WTC11 (cell line): ENCODE data around the gene HPCAL1. TPM values are rescaled to one million over a fixed set of nuclear protein-coding genes. Genes with fewer than 3 reads are reported as not detected.

Experiments used
- ATAC-seq: fragments of 200-7000 bp; cut with Tn5 transposase; 2 replicates; pipeline ENCODE4 v1.10.0; 2021; ENCODE audit warnings: mild to moderate bottlenecking, moderate library complexity
- CTCF ChIA-PET: fragments of 300-600 bp; sonication (Branson Sonifier 250); formaldehyde crosslinking; loops from one replicate; lab custom pipeline; 2021; ENCODE audit warnings: antibody characterized with exemption; lab: Charles Lee
- POLR2A ChIA-PET: fragments of 350-600 bp; sonication (Branson Sonifier 250); formaldehyde crosslinking; loops from one replicate; lab custom pipeline; 2021; ENCODE audit warnings: antibody characterized with exemption; lab: Charles Lee
- DNase-seq: peaks from one replicate; pipeline ENCODE4 v3.0.0; 2021; ENCODE audit warnings: low spot score
- H3K27ac Mint-ChIP-seq: 2 replicates; pipeline ENCODE4 v1.8.0; 2021; ENCODE audit warnings: mixed read lengths
- H3K27me3 Mint-ChIP-seq: 2 replicates; pipeline ENCODE4 v1.8.0; 2021; ENCODE audit warnings: low read depth, mild to moderate bottlenecking, moderate library complexity, mixed read lengths
- H3K36me3 Mint-ChIP-seq: 2 replicates; pipeline ENCODE4 v1.8.0; 2021; ENCODE audit warnings: mixed read lengths
- H3K4me1 Mint-ChIP-seq: 2 replicates; pipeline ENCODE4 v1.8.0; 2022; ENCODE audit warnings: mixed read lengths
- H3K4me3 Mint-ChIP-seq: 2 replicates; pipeline ENCODE4 v1.8.0; 2021; ENCODE audit warnings: mild to moderate bottlenecking, moderate library complexity, mixed read lengths
- H3K9me3 Mint-ChIP-seq: 2 replicates; pipeline ENCODE4 v1.8.0; 2021; ENCODE audit warnings: mixed read lengths
- AFF4 ChIP-seq: sonication (generic); formaldehyde crosslinking; IDR thresholded peaks from 2 replicates; pipeline ENCODE4 v1.8.1; 2023; ENCODE audit warnings: mild to moderate bottlenecking, missing genetic modification reagents, borderline replicate concordance
- ARID4B ChIP-seq: sonication (generic); formaldehyde crosslinking; IDR thresholded peaks from 2 replicates; pipeline ENCODE4 v1.8.0; 2023; ENCODE audit warnings: missing genetic modification reagents, mild to moderate bottlenecking, borderline replicate concordance
- ATF1 ChIP-seq: sonication (generic); formaldehyde crosslinking; IDR thresholded peaks from 2 replicates; pipeline ENCODE4 v1.8.1; 2023; ENCODE audit warnings: mild to moderate bottlenecking, moderate library complexity, missing genetic modification reagents
- ATF2 ChIP-seq: sonication (generic); formaldehyde crosslinking; IDR thresholded peaks from 2 replicates; pipeline ENCODE4 v1.8.1; 2022; ENCODE audit warnings: low read depth, missing genetic modification reagents, borderline replicate concordance
- E2F4 ChIP-seq: sonication (generic); formaldehyde crosslinking; IDR thresholded peaks from 2 replicates; pipeline ENCODE4 v1.8.1; 2022; ENCODE audit warnings: low read depth, mild to moderate bottlenecking, moderate library complexity, missing genetic modification reagents, borderline replicate concordance
- ESRRA ChIP-seq: sonication (generic); formaldehyde crosslinking; IDR thresholded peaks from 2 replicates; pipeline ENCODE4 v1.8.1; 2022; ENCODE audit warnings: mild to moderate bottlenecking, missing genetic modification reagents, borderline replicate concordance
- GRHL2 ChIP-seq: fragments of 250-450 bp; sonication (Bioruptor Pico); IDR thresholded peaks from 2 replicates; pipeline ENCODE4 v1.8.0; 2022; ENCODE audit warnings: mild to moderate bottlenecking, moderate library complexity; ENCODE audit not compliant: insufficient replicate concordance, severe bottlenecking
- IRF1 ChIP-seq: sonication (generic); formaldehyde crosslinking; IDR thresholded peaks from 2 replicates; pipeline ENCODE4 v1.8.0; 2023; ENCODE audit warnings: missing genetic modification reagents
- JUN ChIP-seq: sonication (generic); formaldehyde crosslinking; IDR thresholded peaks from 2 replicates; pipeline ENCODE4 v1.8.0; 2023; ENCODE audit warnings: mild to moderate bottlenecking, missing genetic modification reagents
- KAT7 ChIP-seq: sonication (generic); formaldehyde crosslinking; IDR thresholded peaks from 2 replicates; pipeline ENCODE4 v1.8.1; 2023; ENCODE audit warnings: missing genetic modification reagents, mild to moderate bottlenecking, borderline replicate concordance
- NR1H2 ChIP-seq: sonication (generic); formaldehyde crosslinking; IDR thresholded peaks from 2 replicates; pipeline ENCODE4 v1.9.0; 2021; ENCODE audit warnings: mild to moderate bottlenecking, moderate library complexity, missing genetic modification reagents
- NR2C2 ChIP-seq: sonication (generic); formaldehyde crosslinking; IDR thresholded peaks from 2 replicates; pipeline ENCODE4 v1.8.0; 2022; ENCODE audit warnings: mild to moderate bottlenecking, missing genetic modification reagents
- PRDM15 ChIP-seq: sonication (generic); formaldehyde crosslinking; IDR thresholded peaks from 2 replicates; pipeline ENCODE4 v1.8.0; 2022; ENCODE audit warnings: missing genetic modification reagents
- SMAD4 ChIP-seq: sonication (generic); formaldehyde crosslinking; IDR thresholded peaks from 2 replicates; pipeline ENCODE4 v1.8.0; 2022; ENCODE audit warnings: mild to moderate bottlenecking, missing genetic modification reagents
- TEAD4 ChIP-seq: sonication (generic); formaldehyde crosslinking; IDR thresholded peaks from 2 replicates; pipeline ENCODE4 v1.8.0; 2022; ENCODE audit warnings: mild to moderate bottlenecking, missing genetic modification reagents
- ZBTB21 ChIP-seq: sonication (generic); formaldehyde crosslinking; IDR thresholded peaks from 2 replicates; pipeline ENCODE4 v1.8.1; 2023; ENCODE audit warnings: mild to moderate bottlenecking, missing genetic modification reagents, borderline replicate concordance
- ZMAT4 ChIP-seq: fragments of 250-450 bp; sonication (Bioruptor Pico); IDR thresholded peaks from 2 replicates; pipeline ENCODE4 v1.9.0; 2021; ENCODE audit warnings: mild to moderate bottlenecking
- ZNF416 ChIP-seq: fragments of 250-450 bp; sonication (Bioruptor Pico); IDR thresholded peaks from 2 replicates; pipeline ENCODE4 v1.9.0; 2021; ENCODE audit warnings: mild to moderate bottlenecking, inconsistent platforms
- ZNF423 ChIP-seq: fragments of 250-450 bp; sonication (Bioruptor Pico); IDR thresholded peaks from 2 replicates; pipeline ENCODE4 v2.1.2; 2022; ENCODE audit warnings: mild to moderate bottlenecking, moderate library complexity
- total RNA-seq: library from RNA; stranded (reverse); gene quantifications from 3 replicates; pipeline ENCODE4 v1.2.3, GENCODE V29; 2021

The HPCAL1 gene
- total RNA-seq, 1 experiment from 2014 or later: 11.8 TPM

- no peak for TF ChIP-seq ARID4B (CRISPR knock-in tag)
- no peak for TF ChIP-seq NR1H2 (CRISPR knock-in tag)
- TF ChIP-seq ZNF416 (CRISPR knock-in tag): no peak
- no peak for TF ChIP-seq E2F4 (CRISPR knock-in tag)
These were observed 125.7 kb downstream of the HPCAL1 start (continued) for GRCh38 chr2:10428355-10428754.

GRCh38 chr2:10428924-10429323 lies 126.2 kb downstream of the HPCAL1 start:
- DNase-seq: no peak
- CTCF ChIA-PET: interaction anchor here (0.6 kb wide), 1 partner anchor 194 kb away, joined by 3 read pairs; no protein-coding TSS in a partner anchor
- TF ChIP-seq GRHL2 (CRISPR knock-in tag) (no peak), ESRRA (CRISPR knock-in tag) (no peak), TEAD4 (CRISPR knock-in tag) (no peak), AFF4 (CRISPR knock-in tag) (no peak), ZBTB21 (CRISPR knock-in tag) (no peak), ATF1 (CRISPR knock-in tag) (no peak), IRF1 (CRISPR knock-in tag) (no peak), NR2C2 (CRISPR knock-in tag) (no peak), E2F4 (CRISPR knock-in tag) (no peak), ATF2 (no peak), JUN (CRISPR knock-in tag) (no peak), ZNF423 (CRISPR knock-in tag) (no peak), KAT7 (no peak), PRDM15 (CRISPR knock-in tag) (no peak), ZMAT4 (CRISPR knock-in tag) (no peak), SMAD4 (CRISPR knock-in tag) (no peak)
- Mint-ChIP-seq H3K4me1 (no peaks in the 10 kb centered on the region), H3K9me3 (no peaks in the 10 kb centered on the region), H3K36me3 (no peaks in the 10 kb centered on the region), H3K27me3 (no peaks in the 10 kb centered on the region; the same call in 1 of the 2 replicates), H3K27ac (no peak overlapping the region), H3K4me3 (no peak overlapping the region)
- POLR2A ChIA-PET: no interaction called here
- ATAC-seq: no peak
